H1 (cell line): Measurements from ENCODE around the gene SLC7A9. TPM values are rescaled to one million over a fixed set of nuclear protein-coding genes. Genes with fewer than 3 reads are reported as not detected.

Experiments
- CTCF ChIA-PET: fragments of 300-600 bp; sonication (Branson Sonifier 250); formaldehyde crosslinking; loops from one replicate; lab custom pipeline; 2021; ENCODE audit not compliant: partially characterized antibody; lab: Charles Lee
- POLR2A ChIA-PET: fragments of 300-600 bp; sonication (Branson Sonifier 250); formaldehyde crosslinking; loops from one replicate; lab custom pipeline; 2021; ENCODE audit warnings: inconsistent platforms; ENCODE audit not compliant: partially characterized antibody; lab: Charles Lee
- DNase-seq, 2 experiments: peaks; one replicate each; pipeline versions ENCODE4 v3.0.0 to v3.0.0-alpha.2; 2010 to 2022; ENCODE audit warnings: low spot score in 2 of 2, low read depth in 1 of 2, mixed read lengths in 1 of 2
- FAIRE-seq: peaks from 2 replicates; lab custom pipeline; 2011; peaks lifted over from hg19 to GRCh38; lab: Jason Lieb, UNC
- H2AFZ ChIP-seq: 2 replicates; pipeline ENCODE4 v1.8.1; 2012; ENCODE audit warnings: low read length, inconsistent platforms
- H2AK5ac ChIP-seq: 2 replicates; pipeline ENCODE4 v1.6.1; 2013; ENCODE audit warnings: low read depth, low read length
- H2BK120ac ChIP-seq: replicated peaks from 2 replicates; pipeline ENCODE3; 2013; ENCODE audit warnings: low read depth, low read length, inconsistent platforms
- H2BK12ac ChIP-seq: 2 replicates; pipeline ENCODE4 v1.6.1; 2013; ENCODE audit warnings: low read depth, low read length
- H2BK15ac ChIP-seq: 2 replicates; pipeline ENCODE4 v1.6.1; 2013; ENCODE audit warnings: low read length
- H2BK20ac ChIP-seq: 2 replicates; pipeline ENCODE4 v1.6.1; 2013; ENCODE audit warnings: low read length
- H2BK5ac ChIP-seq: 2 replicates; pipeline ENCODE4 v1.6.1; 2013; ENCODE audit warnings: low read depth, low read length
- H3K14ac ChIP-seq: 2 replicates; pipeline ENCODE4 v1.6.1; 2013; ENCODE audit warnings: inconsistent platforms; ENCODE audit not compliant: insufficient read length
- H3K18ac ChIP-seq: 2 replicates; pipeline ENCODE4 v1.6.1; 2013; ENCODE audit warnings: low read length; ENCODE audit errors: extremely low read depth
- H3K23ac ChIP-seq: 2 replicates; pipeline ENCODE4 v1.6.1; 2013; ENCODE audit warnings: inconsistent platforms; ENCODE audit not compliant: insufficient read length
- H3K23me2 ChIP-seq: 2 replicates; pipeline ENCODE4 v1.6.1; 2013; ENCODE audit warnings: low read depth, low read length
- H3K27ac ChIP-seq: 2 replicates; pipeline ENCODE4 v1.6.1; 2011; ENCODE audit warnings: low read depth, low read length, inconsistent platforms
- H3K27me3 ChIP-seq, 4 experiments: replicated peaks in 1 of 4; 1 replicate in 1 of 4; 2 replicates in 3 of 4; pipeline versions ENCODE4 v1.6.1 to v1.8.1; 2011 to 2013; ENCODE audit warnings: low read length in 3 of 4, mild to moderate bottlenecking in 3 of 4, inconsistent platforms in 2 of 4, mixed read lengths in 2 of 4, moderate library complexity in 1 of 4; ENCODE audit not compliant: control insufficient read depth in 3 of 4, insufficient read depth in 3 of 4; ENCODE audit errors: extremely low read depth in 1 of 4
- H3K36me3 ChIP-seq, 4 experiments: 2 replicates each; pipeline versions ENCODE4 v1.6.1 to v1.8.1; 2011 to 2013; ENCODE audit warnings: mild to moderate bottlenecking in 4 of 4, low read length in 3 of 4, moderate library complexity in 2 of 4, control low read depth in 1 of 4, inconsistent platforms in 1 of 4; ENCODE audit not compliant: insufficient read depth in 4 of 4, control insufficient read depth in 2 of 4
- H3K4ac ChIP-seq: replicated peaks from 2 replicates; pipeline ENCODE3; 2013; ENCODE audit warnings: low read length, low read depth, mixed read lengths, inconsistent platforms; ENCODE audit not compliant: insufficient read length
- H3K4me1 ChIP-seq, 4 experiments: replicated peaks in 1 of 4; 1 replicate in 1 of 4; 2 replicates in 3 of 4; pipeline versions ENCODE4 v1.6.1 to v1.8.1; 2011 to 2013; ENCODE audit warnings: low read length in 3 of 4, inconsistent platforms in 2 of 4, mixed read lengths in 1 of 4; ENCODE audit not compliant: insufficient read depth in 4 of 4, control insufficient read depth in 3 of 4
- H3K4me2 ChIP-seq, 2 experiments: 2 replicates each; pipeline versions ENCODE4 v1.6.1 to v1.8.1; 2011 to 2013; ENCODE audit warnings: low read depth in 2 of 2, low read length in 2 of 2, control low read depth in 1 of 2, inconsistent platforms in 1 of 2, mild to moderate bottlenecking in 1 of 2; ENCODE audit not compliant: insufficient read depth in 1 of 2
- H3K4me3 ChIP-seq, 4 experiments: fragments of 200-600, 300-600 bp in 1 of 4; sonication (generic), shearing (Covaris generic), sonication (Bioruptor Twin) in 1 of 4; 2 replicates each; pipeline versions ENCODE4 v1.5.1 to v1.8.1; 2011 to 2016; ENCODE audit warnings: low read length in 4 of 4, low read depth in 3 of 4, control low read depth in 2 of 4, inconsistent platforms in 2 of 4, mild to moderate bottlenecking in 2 of 4, mixed read lengths in 1 of 4, moderate library complexity in 1 of 4; ENCODE audit not compliant: insufficient read depth in 2 of 4; ENCODE audit errors: extremely low read depth in 1 of 4
- H3K56ac ChIP-seq: replicated peaks from 2 replicates; pipeline ENCODE3; 2013; ENCODE audit warnings: low read depth, mild to moderate bottlenecking, mixed read lengths, low read length, inconsistent platforms; ENCODE audit not compliant: insufficient read length
- H3K79me1 ChIP-seq: 2 replicates; pipeline ENCODE4 v1.6.1; 2013; ENCODE audit warnings: low read depth, low read length, control low read depth
- H3K79me2 ChIP-seq, 2 experiments: 2 replicates each; pipeline versions ENCODE4 v1.6.1 to v1.8.1; 2012 to 2013; ENCODE audit warnings: low read length in 2 of 2, mild to moderate bottlenecking in 2 of 2, inconsistent platforms in 1 of 2; ENCODE audit not compliant: insufficient read depth in 2 of 2, control insufficient read depth in 1 of 2
- H3K9ac ChIP-seq, 4 experiments: replicated peaks in 1 of 4; 1 replicate in 1 of 4; 2 replicates in 3 of 4; pipeline versions ENCODE4 v1.6.1 to v1.8.1; 2011 to 2013; ENCODE audit warnings: low read depth in 3 of 4, low read length in 3 of 4, control low read depth in 2 of 4, mild to moderate bottlenecking in 2 of 4, moderate library complexity in 2 of 4, inconsistent platforms in 1 of 4; ENCODE audit errors: extremely low read depth in 1 of 4
- H3K9me3 ChIP-seq, 2 experiments: 2 replicates each; pipeline versions ENCODE4 v1.6.1 to v1.8.1; 2012 to 2013; ENCODE audit warnings: mild to moderate bottlenecking in 2 of 2, moderate library complexity in 2 of 2, control low read depth in 1 of 2, inconsistent platforms in 1 of 2, low read depth in 1 of 2, low read length in 1 of 2, mixed read lengths in 1 of 2; ENCODE audit not compliant: insufficient read depth in 2 of 2
- H4K20me1 ChIP-seq, 2 experiments: replicated peaks in 1 of 2; 2 replicates each; pipeline versions ENCODE3 to v1.8.1; 2011 to 2013; ENCODE audit warnings: inconsistent platforms in 2 of 2, low read length in 2 of 2, mild to moderate bottlenecking in 1 of 2; ENCODE audit not compliant: insufficient read depth in 2 of 2, control insufficient read depth in 1 of 2
- H4K5ac ChIP-seq: 2 replicates; pipeline ENCODE4 v1.6.1; 2013; ENCODE audit warnings: low read length, low read depth, mixed read lengths, inconsistent platforms; ENCODE audit not compliant: insufficient read length
- H4K8ac ChIP-seq: 2 replicates; pipeline ENCODE4 v1.8.0; 2013; ENCODE audit warnings: mild to moderate bottlenecking, moderate library complexity, low read length, inconsistent platforms; ENCODE audit not compliant: insufficient read depth; ENCODE audit errors: extremely low read depth
- H4K91ac ChIP-seq: replicated peaks from 2 replicates; pipeline ENCODE3; 2013; ENCODE audit warnings: low read length, mixed read lengths, inconsistent platforms; ENCODE audit not compliant: insufficient read length
- SP1 ChIP-seq: IDR thresholded peaks from 2 replicates; pipeline ENCODE4 v1.6.1; 2011; ENCODE audit warnings: low read depth, low read length
- SP4 ChIP-seq: IDR thresholded peaks from 2 replicates; pipeline ENCODE4 v1.6.1; 2012; ENCODE audit warnings: low read length, inconsistent platforms
- TEAD4 ChIP-seq: IDR thresholded peaks from 2 replicates; pipeline ENCODE4 v1.6.1; 2012; ENCODE audit warnings: low read depth, low read length, inconsistent platforms, mixed read lengths
- ZNF274 ChIP-seq: IDR thresholded peaks from 2 replicates; pipeline ENCODE4 v1.7.0; 2012; ENCODE audit warnings: low read length, borderline replicate concordance; ENCODE audit errors: extremely low read depth
- WGBS, 2 experiments: shearing (Covaris generic) in 1 of 2; methylation state at CpG; one replicate each; pipeline versions ENCODE4 v1.1.6 to v1.1.7; 2013 to 2015; ENCODE audit warnings: low lambda C conversion rate in 2 of 2, mixed read lengths in 2 of 2, inconsistent platforms in 1 of 2, low coverage in 1 of 2, missing lambda C conversion rate in 1 of 2; ENCODE audit not compliant: insufficient replicate concordance in 2 of 2, insufficient coverage in 1 of 2, insufficient read length in 1 of 2; ENCODE audit errors: extremely low coverage in 1 of 2, missing lambda C conversion rate in 1 of 2; 5-methylcytosine and 5-hydroxymethylcytosine counted together
- polyA plus RNA-seq, 7 experiments: library from polyadenylated mRNA; depleted of rRNA in 3 of 7; stranded (reverse) in 5 of 7; unstranded in 2 of 7; fragments of >200 nt in 5 of 7; fragments of 200-250 nt in 2 of 7; gene quantifications; 1 replicate in 5 of 7; 2 replicates in 1 of 7; 4 replicates in 1 of 7; pipeline versions ENCODE4 v1.2.1 to v1.2.3, GENCODE V29; 2011 to 2013; ENCODE audit warnings: missing spikeins in 2 of 7, mixed read lengths in 2 of 7
- total RNA-seq: library from RNA; stranded (reverse); fragmentation: NEBNext Ultra II Directional; extraction: Animal tissue kit (Norgen Biotek cat#: 25700); gene quantifications from 2 replicates; pipeline ENCODE4 v1.2.1, GENCODE V29; 2021

The SLC7A9 gene
- total and polyA plus RNA-seq, 2 of the 8 experiments (the other 6 are each of a cell fraction or from before 2014, with no cell fraction given), result 0.15 TPM; not detected in 1

DNA sequence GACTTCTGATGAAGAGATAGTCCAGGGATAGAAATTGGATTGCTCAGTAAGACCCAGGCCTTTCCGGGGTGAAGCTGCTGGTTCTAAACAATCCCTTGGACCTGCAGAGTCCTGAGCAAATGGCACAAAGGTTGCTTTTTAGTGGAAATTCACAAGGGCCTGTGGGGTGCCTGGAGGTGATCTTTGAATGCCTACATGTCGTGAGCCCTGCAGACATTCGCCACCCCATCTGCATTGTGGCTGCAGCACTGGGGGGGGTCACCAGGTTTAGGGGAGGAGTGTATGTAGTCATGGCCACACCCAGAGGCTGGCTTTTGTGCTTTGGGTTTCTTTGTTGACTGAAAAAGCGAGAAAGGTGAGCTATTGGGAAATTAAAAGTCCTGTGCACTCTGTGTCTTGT, 41.4 kb downstream of the SLC7A9 start:
- Histone ChIP-seq H3K27me3 (no peaks in the 10 kb centered on the region), H3K4me1 (peaks cover 8 to 24% (median 14%) of the 10 kb centered on the region in 4 experiments; a peak in 6 of 7 replicates), H3K4me2 (0 out of 4 replicates have a peak overlapping the region, but pooled peaks of 1 of the 2 experiments have one; percentile 5), H3K18ac (no peak overlapping the region), H4K91ac (no peak overlapping the region), H2BK20ac (no peak overlapping the region), H2BK5ac (no peak overlapping the region), H3K9me3 (no peaks in the 10 kb centered on the region), H2BK12ac (no peak overlapping the region), H2AFZ (peak overlapping the region; percentile 30; the same call in 1 of the 2 replicates)
- no peak for TF ChIP-seq ZNF274
- no peak for TF ChIP-seq TEAD4
- no peak for TF ChIP-seq SP1
- no peak for TF ChIP-seq SP4
- TF ChIP-seq, all 59 proteins: peak for 0
- no peak overlapping the region for H2BK120ac ChIP-seq
- ChIA-PET POLR2A (no interaction called here), CTCF (interaction anchor here (1.2 kb wide), 1 partner anchor 11 kb away, joined by 3 read pairs; no protein-coding TSS in a partner anchor)
- H3K23ac ChIP-seq, result no peak overlapping the region
- H2AK5ac ChIP-seq, result no peak overlapping the region
- H4K5ac ChIP-seq, result no peak overlapping the region
- peak overlapping the region; percentile 45; the same call in 1 of the 2 replicates for H4K8ac ChIP-seq
- H3K79me2 ChIP-seq, result no peaks in the 10 kb centered on the region
- FAIRE-seq (no peak), DNase-seq (no peak)
- no peak overlapping the region for H2BK15ac ChIP-seq
- no peak overlapping the region for H3K4me3 ChIP-seq
- 52% methylated on average over 3 of the region's 4 CpGs; no CpG with 5 or more reads in 1 of the 2 experiments for WGBS, 2 experiments
- no peaks in the 10 kb centered on the region for H3K36me3 ChIP-seq
- no peak overlapping the region for H3K14ac ChIP-seq
- H3K27ac ChIP-seq, result no peak overlapping the region
- no peaks in the 10 kb centered on the region for H4K20me1 ChIP-seq
- H3K9ac ChIP-seq, result no peak overlapping the region
- H3K4ac ChIP-seq, result no peak overlapping the region
- no peaks in the 10 kb centered on the region for H3K79me1 ChIP-seq
- no peak overlapping the region for H3K56ac ChIP-seq
- H3K23me2 ChIP-seq, result no peaks in the 10 kb centered on the region
